OCI-M1 (cell line): ENCODE results near the gene KCNF1.

Source experiments
- DNase-seq: peaks from one replicate; lab custom pipeline; 2025; lab: John Stamatoyannopoulos, UW

The KCNF1 gene

GRCh38 chr2:10911291-10912075 is at the start of gene KCNF1:
Gene KCNF1 (plus strand): TSS chr2:10911934. CDS start chr2:10912427, 493 bp downstream.
- no peak for DNase-seq

- DNase-seq, result no peak
Measured at GRCh38 chr2:10862330-10862729, 49.4 kb upstream of the KCNF1 start.

- DNase-seq, result no peak
Measured at GRCh38 chr2:10863047-10863446, 48.7 kb upstream of the KCNF1 start.

DNA sequence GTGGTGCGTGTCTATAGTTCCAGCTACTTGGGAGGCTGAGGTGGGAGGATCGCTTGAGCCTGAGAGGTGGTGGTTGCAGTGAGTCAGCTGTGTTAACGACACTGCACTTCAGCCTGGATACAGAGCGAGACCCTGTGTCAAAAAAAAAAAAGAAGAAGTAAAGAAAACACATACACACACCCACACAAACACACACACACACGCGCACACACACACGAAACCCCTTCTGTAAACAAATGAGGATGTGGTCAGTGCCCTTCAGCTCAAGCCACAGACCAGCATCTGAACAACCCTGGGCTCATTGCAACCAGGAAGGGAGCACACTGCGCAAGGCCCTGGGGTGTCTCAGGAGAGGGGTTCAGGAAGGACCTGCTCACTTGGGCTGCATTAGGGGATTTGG is 47.9 kb upstream of the KCNF1 start:
- DNase-seq, result peak; percentile 85

- DNase-seq, result no peak
Measured at GRCh38 chr2:10864251-10864650, 47.5 kb upstream of the KCNF1 start.

- no peak for DNase-seq
Measured at GRCh38 chr2:10864861-10865636, 46.7 kb upstream of the KCNF1 start.

DNA sequence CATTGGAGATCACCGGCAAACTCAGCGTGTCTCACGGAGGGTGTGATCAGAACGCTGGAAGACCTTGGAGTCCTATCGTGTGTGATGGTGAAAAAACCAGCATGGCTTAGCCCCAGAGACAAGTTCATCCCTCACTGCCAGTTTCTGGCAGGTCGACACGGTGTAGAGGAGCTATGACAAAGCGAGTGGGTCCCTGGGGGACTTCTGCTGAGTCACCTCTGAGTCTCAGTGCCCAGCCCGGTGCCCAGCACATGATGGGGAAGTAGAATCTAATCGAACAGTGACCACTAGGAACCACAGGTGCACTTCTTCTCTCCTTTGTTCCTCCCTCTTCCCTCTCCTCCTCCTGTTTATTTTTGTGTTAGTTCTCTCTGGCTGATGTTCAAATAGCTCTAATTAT is 45.9 kb upstream of the KCNF1 start:
- no peak for DNase-seq

- no peak for DNase-seq
Measured at GRCh38 chr2:10867692-10868420, 43.9 kb upstream of the KCNF1 start.

GRCh38 chr2:10868465-10869314 is 43.0 kb upstream of the KCNF1 start:
- DNase-seq, result no peak

DNA sequence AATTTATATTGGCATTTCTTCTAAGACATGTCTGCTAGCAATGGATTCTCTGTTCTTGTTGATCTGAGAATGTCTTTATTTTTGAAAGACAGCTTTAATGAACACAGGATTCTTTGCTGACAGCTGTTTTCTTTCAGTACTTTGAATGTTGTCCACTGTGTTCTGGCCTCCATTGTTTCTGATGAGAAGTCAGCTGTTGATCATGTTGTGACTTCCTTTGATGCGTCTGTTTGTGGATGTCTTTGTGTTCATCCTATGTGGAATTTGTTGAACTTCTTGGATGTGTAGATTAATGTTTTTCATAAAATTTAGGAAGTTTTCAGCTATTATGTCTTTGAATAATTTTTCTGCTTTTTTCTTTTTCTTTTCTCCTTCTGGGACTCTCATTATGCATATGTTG is 39.8 kb upstream of the KCNF1 start:
- no peak for DNase-seq

GRCh38 chr2:10873171-10873570 is 38.6 kb upstream of the KCNF1 start:
- no peak for DNase-seq

- no peak for DNase-seq
Measured at GRCh38 chr2:10873790-10874437, 37.8 kb upstream of the KCNF1 start.

DNA sequence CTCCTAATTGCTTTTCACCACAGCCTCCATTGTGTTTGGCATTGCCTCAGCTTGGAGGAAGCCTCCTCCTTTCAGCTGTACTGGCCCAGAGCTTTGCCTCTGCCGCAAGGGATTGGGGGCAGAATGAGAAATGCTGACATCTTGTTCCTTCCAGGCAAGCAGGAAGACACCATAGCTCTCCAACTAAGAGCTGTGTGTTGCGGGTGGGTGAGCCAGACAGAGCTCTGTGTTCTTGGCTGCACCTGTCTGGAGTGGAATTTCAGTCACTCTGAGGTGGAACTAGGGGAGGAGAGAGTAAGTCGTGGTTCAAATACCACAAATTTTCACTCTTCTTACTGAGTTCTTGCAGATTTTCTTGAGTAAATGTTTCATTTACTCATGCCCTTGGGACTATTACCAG is 36.6 kb upstream of the KCNF1 start:
- DNase-seq, result no peak

- peak; percentile 23 for DNase-seq
Measured at GRCh38 chr2:10876394-10876793, 35.3 kb upstream of the KCNF1 start.

DNA sequence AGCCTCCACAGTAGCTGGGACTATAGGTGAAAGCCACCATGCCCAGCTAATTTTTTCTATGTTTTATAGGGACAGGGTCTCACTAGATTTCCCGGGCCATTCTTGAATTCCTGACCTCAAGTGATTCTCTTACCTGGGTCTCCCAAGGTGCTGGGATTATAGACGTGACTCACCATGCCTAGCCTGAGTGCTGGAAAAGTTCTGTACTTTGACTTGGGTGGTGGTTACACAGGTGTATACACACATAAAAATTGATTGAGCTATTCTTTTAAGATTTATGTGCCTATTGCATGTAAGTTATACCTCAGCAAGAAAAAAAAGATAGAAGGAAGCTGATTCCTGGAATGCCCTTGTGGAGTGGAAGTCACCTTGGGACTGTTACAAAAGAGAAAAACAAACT is 34.8 kb upstream of the KCNF1 start:
- DNase-seq, result no peak

GRCh38 chr2:10877651-10878111 is 34.1 kb upstream of the KCNF1 start:
- DNase-seq, result no peak

GRCh38 chr2:10878268-10878915 is 33.3 kb upstream of the KCNF1 start:
- DNase-seq, result no peak

DNA sequence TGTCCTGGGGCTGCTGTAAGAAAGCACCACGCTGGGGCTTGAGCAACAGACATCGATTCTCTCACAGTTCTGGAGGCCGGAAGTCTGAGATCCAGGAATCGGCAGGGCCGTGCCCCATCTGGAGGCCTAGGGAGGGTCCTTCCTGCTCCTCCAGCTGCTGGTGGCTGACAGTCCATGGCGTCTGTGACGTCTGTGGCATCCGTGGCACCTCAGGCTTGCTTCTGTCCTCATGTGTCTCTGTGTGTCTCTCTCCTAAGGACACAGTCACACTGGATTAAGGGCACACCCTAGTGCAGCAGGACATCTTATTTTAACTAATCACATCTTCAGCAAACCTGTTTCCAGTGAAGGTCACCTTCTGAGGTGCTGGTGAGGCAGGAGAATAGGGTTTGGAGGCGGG is 32.6 kb upstream of the KCNF1 start:
- DNase-seq, result no peak

DNA sequence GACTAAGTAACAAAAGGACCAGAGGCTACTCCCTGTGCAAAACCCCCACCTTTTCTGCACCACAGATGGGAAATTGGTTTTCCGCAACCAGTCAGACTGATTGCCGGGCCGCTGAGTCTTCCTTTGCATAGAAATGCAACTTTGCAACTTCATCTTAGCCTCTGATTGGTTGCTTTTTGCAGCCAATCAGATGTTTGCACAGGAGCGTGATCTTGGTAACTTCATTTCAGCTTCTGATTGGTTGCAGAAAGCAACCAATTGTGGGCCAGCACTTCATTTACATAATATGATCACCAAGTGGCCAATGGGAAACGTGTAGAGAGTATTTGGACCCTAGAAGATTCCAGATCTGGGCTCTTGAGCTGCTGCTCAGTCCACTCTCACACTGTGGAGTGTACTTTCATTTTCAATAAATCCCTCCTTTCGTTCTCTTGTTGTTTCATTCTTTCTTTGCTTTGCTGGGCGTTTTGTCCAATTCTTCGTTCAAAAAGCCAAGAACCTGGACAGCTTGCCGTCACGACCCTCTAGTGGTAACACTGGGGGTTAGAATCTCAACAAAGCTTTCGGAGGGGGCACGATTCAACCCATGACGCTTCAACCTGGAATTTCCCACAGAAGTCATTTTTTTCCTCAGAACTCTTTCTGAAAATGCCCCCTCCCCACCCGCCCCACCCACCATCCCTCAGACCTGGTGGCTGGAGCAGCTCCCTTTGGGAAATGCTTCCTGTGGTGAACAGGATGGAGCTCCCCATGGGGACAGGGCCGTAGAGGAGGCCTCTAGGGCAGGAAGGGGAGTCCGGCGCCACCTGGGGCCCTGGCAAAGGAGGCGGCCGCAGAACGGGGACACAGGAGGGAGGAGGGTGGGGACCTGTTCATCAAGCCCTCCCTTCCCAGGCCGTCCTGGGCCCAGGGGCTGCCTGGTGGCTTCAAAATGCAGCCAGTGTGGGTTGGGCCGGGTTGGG is 31.8 kb upstream of the KCNF1 start:
- no peak for DNase-seq
